Superior temporal gyrus (tissue), 1 donor: ENCODE data around the gene OR2L8.

Experiments used
- DNase-seq: peaks from one replicate; pipeline ENCODE4 v3.0.0-alpha.2; 2016; ENCODE audit errors: extremely low spot score

Gene OR2L8

GRCh38 chr1:247948558-247948957, at the start of gene OR2L8:
OR2L8 (plus strand) TSS chr1:247948858; CDS start chr1:247948858, 0 bp downstream.
- no peak for DNase-seq

GRCh38 chr1:247904122-247904521, 44.5 kb upstream of the OR2L8 start:
- no peak for DNase-seq

GRCh38 chr1:247905181-247905580, 43.5 kb upstream of the OR2L8 start:
- DNase-seq = no peak

- no peak for DNase-seq
Measured at GRCh38 chr1:247905910-247906503, 42.7 kb upstream of the OR2L8 start.

- DNase-seq = no peak
Measured at GRCh38 chr1:247906504-247907047, 42.1 kb upstream of the OR2L8 start.

GRCh38 chr1:247908766-247909165, 39.9 kb upstream of the OR2L8 start:
- no peak for DNase-seq

GRCh38 chr1:247913786-247914185, 34.9 kb upstream of the OR2L8 start:
- DNase-seq = no peak

GRCh38 chr1:247914941-247915662, 33.6 kb upstream of the OR2L8 start:
- no peak for DNase-seq

GRCh38 chr1:247919952-247920351, 28.7 kb upstream of the OR2L8 start, which contains the start of gene OR2T8:
OR2T8 (plus strand) TSS chr1:247920252; CDS start chr1:247921018, 766 bp downstream.
- no peak for DNase-seq

GRCh38 chr1:247923941-247924340, 24.7 kb upstream of the OR2L8 start:
- no peak for DNase-seq

GRCh38 chr1:247924868-247925267, 23.8 kb upstream of the OR2L8 start, which contains the start of gene OR2AJ1:
OR2AJ1 (plus strand) TSS chr1:247924889; CDS start chr1:247933769, 8,880 bp downstream.
- no peak for DNase-seq

GRCh38 chr1:247933989-247934388, 14.7 kb upstream of the OR2L8 start:
- DNase-seq = no peak

- no peak for DNase-seq
Measured at GRCh38 chr1:247935781-247936180, 12.9 kb upstream of the OR2L8 start.

GRCh38 chr1:247936415-247936814, 12.2 kb upstream of the OR2L8 start:
- no peak for DNase-seq

GRCh38 chr1:247936965-247937734, 11.5 kb upstream of the OR2L8 start:
- peak; percentile 46 for DNase-seq

- no peak for DNase-seq
Measured at GRCh38 chr1:247942624-247943023, 6.0 kb upstream of the OR2L8 start.

GRCh38 chr1:247953408-247953807, 4.8 kb downstream of the OR2L8 start:
- DNase-seq = no peak

GRCh38 chr1:247961791-247962190, 13.1 kb downstream of the OR2L8 start:
- no peak for DNase-seq

- no peak for DNase-seq
Measured at GRCh38 chr1:247962911-247963588, 14.4 kb downstream of the OR2L8 start.

GRCh38 chr1:247964933-247965332, 16.3 kb downstream of the OR2L8 start, which contains the start of gene OR2AK2:
OR2AK2 (plus strand) TSS chr1:247965233; CDS start chr1:247965377, 144 bp downstream.
- DNase-seq = no peak

GRCh38 chr1:247966532-247967204, 18.0 kb downstream of the OR2L8 start:
- DNase-seq = no peak
